Small intestine (tissue), 7 donors: Measurements from ENCODE around the gene ICOSLG. TPM values are rescaled to one million over a fixed set of nuclear protein-coding genes. Genes with fewer than 3 reads are reported as not detected.
A peak's percentile ranks its signal among the peaks of the same experiment; 100 is the strongest.
"Not testable (repeated sequence)": the region's sequence is repeated elsewhere in the genome, so short reads cannot be mapped to it uniquely, and the experiment has no call there.

ENCODE experiments used
- DNase-seq, 2 donors: peaks; one replicate each; pipeline versions ENCODE4 v3.0.0 to v3.0.0-alpha.2; 2013
- FAIRE-seq: peaks from 2 replicates; lab custom pipeline; 2012; peaks lifted over from hg19 to GRCh38; lab: Jason Lieb, UNC
- H3K27ac ChIP-seq, 3 donors: one replicate each; pipeline ENCODE4 v1.5.1; 2013; ENCODE audit warnings: low read length in 2 of 3, mild to moderate bottlenecking in 2 of 3, control low read depth in 1 of 3, inconsistent platforms in 1 of 3, low read depth in 1 of 3, moderate library complexity in 1 of 3
- H3K27me3 ChIP-seq, 3 donors: one replicate each; pipeline ENCODE4 v1.6.1; 2013; ENCODE audit warnings: low read length in 3 of 3, inconsistent platforms in 1 of 3; ENCODE audit not compliant: control insufficient read depth in 3 of 3, insufficient read depth in 3 of 3
- H3K36me3 ChIP-seq, 3 donors: one replicate each; pipeline ENCODE4 v1.6.1; 2013; ENCODE audit warnings: low read length in 3 of 3, inconsistent platforms in 1 of 3, low read depth in 1 of 3, mild to moderate bottlenecking in 1 of 3, moderate library complexity in 1 of 3; ENCODE audit not compliant: control insufficient read depth in 3 of 3, insufficient read depth in 2 of 3
- H3K4me1 ChIP-seq, 3 donors: one replicate each; pipeline ENCODE4 v1.6.1; 2013; ENCODE audit warnings: low read length in 2 of 3, inconsistent platforms in 1 of 3, low read depth in 1 of 3, mild to moderate bottlenecking in 1 of 3, moderate library complexity in 1 of 3; ENCODE audit not compliant: control insufficient read depth in 3 of 3, insufficient read depth in 2 of 3
- H3K4me3 ChIP-seq, 3 donors: one replicate each; pipeline ENCODE4 v1.5.1; 2013; ENCODE audit warnings: low read length in 3 of 3, control low read depth in 1 of 3, inconsistent platforms in 1 of 3, low read depth in 1 of 3, mild to moderate bottlenecking in 1 of 3, moderate library complexity in 1 of 3
- H3K9me3 ChIP-seq, 2 donors: one replicate each; pipeline ENCODE4 v1.6.1; 2013; ENCODE audit warnings: low read depth in 1 of 2, low read length in 1 of 2; ENCODE audit not compliant: control insufficient read depth in 2 of 2, insufficient read depth in 1 of 2
- WGBS, 3 donors: extraction: QIAGEN DNeasy Blood & Tissue Kit; methylation state at CpG; one replicate each; pipeline ENCODE4 v1.1.7; 2013; 5-methylcytosine and 5-hydroxymethylcytosine counted together
- polyA plus RNA-seq, 4 donors: library from polyadenylated mRNA; stranded (reverse) in 3 of 4; unstranded in 1 of 4; fragments of 200-250 nt in 3 of 4; fragments of 120-200 nt in 1 of 4; gene quantifications; one replicate each; pipeline versions ENCODE4 v1.2.1 to v1.2.3, GENCODE V29; 2013
- donor health status: healthy with polysubstance abuse.
- donor health status: control.
- donor health status: control.
- donor health status: Bipolar disorder and iron deficiency.
- donor health status: healthy.

ICOSLG gene
- polyA plus RNA-seq, 4 donors, result 0.89 to 3.3 (median 2.9) TPM

DNA sequence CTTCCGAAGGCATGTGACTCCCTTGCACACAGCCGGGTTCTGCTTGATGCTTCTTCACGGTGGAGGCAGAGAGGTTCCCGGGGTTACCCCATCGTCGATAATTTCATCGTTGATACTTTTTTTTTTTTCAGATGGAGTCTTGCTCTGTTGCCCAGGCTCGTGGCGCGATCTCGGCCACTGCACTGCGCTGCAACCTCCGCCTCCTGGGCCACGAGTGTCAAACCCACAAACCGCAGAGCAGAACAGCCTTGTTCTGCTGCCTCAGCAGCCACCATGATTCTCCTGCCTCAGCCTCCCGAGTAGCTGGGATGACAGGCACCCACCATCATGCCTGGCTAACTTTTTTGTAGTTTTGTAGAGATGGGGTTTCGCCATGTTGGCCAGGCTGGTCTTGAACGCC is 20.1 kb downstream of the ICOSLG start:
- DNase-seq, H3K27me3 ChIP-seq, H3K4me1 ChIP-seq, H3K9me3 ChIP-seq, FAIRE-seq, H3K27ac ChIP-seq, H3K36me3 ChIP-seq, H3K4me3 ChIP-seq: not testable (repeated sequence)
- WGBS, 3 donors, result no CpG with 5 or more reads among the region's 18 CpGs

DNA sequence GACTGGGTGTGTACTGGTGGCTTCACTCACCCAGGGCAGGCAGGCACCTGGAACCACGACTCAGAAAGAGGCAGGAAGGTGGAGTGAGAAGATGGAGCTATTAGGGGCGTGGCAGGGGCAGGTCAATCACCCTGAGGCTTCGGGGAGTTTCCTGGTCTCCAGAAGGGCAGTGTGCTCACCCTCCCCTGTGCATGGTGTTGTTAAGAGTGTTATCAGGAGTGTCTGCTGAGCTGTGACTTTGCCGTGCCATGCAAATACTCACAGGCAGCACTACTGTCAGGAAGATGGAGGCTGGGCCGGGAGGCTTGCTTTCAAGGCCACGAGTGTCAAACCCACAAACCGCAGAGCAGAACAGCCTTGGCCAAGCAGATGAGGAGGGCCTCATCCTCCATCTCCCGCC is 22.3 kb downstream of the ICOSLG start:
- DNase-seq, H3K27ac ChIP-seq, H3K4me1 ChIP-seq, H3K36me3 ChIP-seq, H3K27me3 ChIP-seq, FAIRE-seq, H3K4me3 ChIP-seq, H3K9me3 ChIP-seq: not testable (repeated sequence)
- WGBS, 3 donors, result no CpG with 5 or more reads among the region's 8 CpGs

DNA sequence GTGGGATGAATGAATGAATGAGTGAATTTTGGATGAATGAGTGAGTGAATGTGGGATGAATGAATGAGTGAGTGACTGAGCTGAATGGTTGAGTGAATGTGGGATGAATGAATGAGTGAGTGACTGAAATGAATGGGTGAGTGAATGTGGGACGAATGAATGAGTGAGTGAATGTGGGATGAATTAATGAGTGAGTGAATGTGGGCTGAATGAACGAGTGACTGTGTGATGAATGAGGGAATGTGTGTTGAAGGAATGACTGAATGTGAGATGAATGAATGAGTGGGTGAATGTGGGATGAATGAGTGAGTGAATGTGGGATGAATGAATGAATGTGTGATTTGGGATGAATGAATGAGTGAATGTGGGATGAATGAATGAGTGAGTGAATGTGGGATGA is 28.8 kb downstream of the ICOSLG start:
- not testable (repeated sequence) for H3K36me3 ChIP-seq, DNase-seq, H3K9me3 ChIP-seq, H3K27me3 ChIP-seq, FAIRE-seq, H3K4me1 ChIP-seq, H3K4me3 ChIP-seq, H3K27ac ChIP-seq
- WGBS, 3 donors, result 94% methylated on average over 2 of the region's 2 CpGs; no CpG with 5 or more reads in 2 of the 3 donors

DNA sequence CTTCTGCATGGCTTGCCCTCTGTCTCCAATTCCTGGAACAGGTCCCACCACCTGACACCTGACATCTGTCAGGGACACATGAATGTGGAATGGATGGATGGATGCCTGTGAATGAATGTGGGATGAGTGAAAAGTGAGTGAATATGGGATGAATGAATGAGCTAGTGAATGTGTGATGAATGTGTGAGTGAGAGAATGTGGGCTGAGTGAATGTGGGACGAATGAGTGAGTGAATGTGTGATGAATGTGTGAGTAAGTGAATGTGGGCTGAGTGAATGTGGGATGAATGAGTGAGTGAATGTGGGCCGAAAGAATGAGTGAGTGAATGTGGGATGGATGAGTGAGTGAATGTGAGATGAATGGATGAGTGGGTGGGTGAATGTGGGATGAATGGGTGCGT is 29.2 kb downstream of the ICOSLG start:
- not testable (repeated sequence) for H3K9me3 ChIP-seq, H3K27ac ChIP-seq, H3K4me1 ChIP-seq, FAIRE-seq, H3K4me3 ChIP-seq, DNase-seq, H3K27me3 ChIP-seq, H3K36me3 ChIP-seq
- 92% methylated on average over 1 of the region's 3 CpGs; no CpG with 5 or more reads in 2 of the 3 donors for WGBS, 3 donors

DNA sequence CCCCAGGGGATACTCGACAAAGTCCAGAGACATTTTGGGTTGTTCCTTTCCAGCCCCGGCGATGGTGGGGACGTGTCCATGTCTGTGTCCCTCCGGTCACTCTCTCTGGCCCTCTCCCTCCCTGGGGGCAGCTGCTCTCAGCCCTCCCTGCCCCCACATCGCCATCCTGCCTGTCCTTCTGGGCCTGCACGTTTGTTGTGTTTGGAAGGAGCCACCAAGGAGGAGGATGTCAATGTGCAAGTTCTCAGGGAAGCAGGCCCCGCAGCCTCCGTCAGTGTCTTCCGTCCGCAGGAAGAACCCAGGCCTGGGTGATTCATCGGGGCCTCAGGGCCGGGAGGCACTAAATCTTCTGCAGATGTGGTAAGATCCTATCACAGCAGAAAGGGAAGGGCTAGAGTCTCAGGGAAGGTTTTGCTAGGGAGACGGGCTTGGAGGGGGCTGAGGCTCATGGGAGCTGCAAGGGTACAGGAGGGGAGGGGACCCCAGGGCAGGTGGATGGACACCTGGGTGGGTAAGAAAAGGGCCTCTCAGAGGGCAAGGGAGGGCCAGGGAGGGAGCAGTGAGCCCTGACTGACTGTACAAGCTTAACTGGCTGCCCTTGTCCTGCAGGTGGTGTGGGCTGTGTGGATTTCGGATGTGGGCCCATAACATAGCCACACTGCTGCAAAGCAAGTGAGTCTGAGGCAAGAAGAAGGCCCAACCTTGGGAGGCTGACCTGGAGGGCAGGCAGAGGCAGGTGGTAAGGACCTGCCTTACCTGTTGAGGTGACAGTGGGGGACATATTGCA is 32.7 kb downstream of the ICOSLG start:
- not testable (repeated sequence) for FAIRE-seq

DNA sequence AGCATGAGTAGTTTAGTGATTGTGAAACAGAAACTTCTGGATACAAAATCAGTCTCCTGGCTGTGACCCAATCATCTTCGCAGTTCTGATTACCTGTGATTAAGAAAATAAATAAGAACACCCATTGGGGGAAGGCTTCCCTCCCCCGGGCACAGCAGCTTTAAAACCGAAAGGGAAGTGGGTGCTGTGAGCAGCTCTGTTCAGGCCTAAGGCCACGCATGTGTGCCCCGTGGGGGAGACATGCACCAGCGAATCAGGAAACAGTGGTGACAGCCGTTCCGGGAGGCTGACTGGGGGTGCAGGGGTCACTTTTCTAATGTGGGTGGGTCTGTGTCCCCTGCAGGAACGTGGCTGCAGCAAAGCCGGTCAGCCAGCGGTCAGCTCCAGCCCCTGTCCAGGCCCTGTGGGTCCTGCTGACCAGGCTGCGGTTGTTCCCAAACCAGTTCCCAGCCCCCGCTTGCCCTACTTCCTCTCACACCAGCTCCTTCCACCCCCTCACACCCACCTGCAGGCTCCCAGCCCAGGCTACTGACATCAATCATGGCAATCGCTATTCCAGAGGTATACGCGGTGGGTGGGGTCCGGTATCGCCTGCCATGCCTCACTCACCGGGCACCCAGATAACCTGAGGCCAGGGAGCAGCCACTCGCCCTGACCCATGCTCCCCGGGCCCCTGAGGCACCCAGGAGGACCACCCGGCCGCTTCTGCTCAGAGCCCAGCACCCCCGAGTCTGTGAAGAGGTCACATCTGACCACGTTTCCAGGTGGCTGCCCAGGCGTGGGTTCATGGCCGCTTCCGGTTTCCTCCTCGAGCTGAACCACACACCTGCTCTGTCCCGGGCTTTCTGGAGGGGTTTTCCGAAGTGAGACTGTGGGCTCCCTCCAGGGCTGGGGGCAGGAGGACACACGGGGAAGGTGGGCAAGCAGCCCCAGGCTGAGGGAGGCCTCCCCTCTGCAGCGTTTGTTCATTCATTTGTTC is 33.8 kb downstream of the ICOSLG start:
- DNase-seq, H3K36me3 ChIP-seq, H3K27me3 ChIP-seq, H3K9me3 ChIP-seq, H3K4me1 ChIP-seq, H3K4me3 ChIP-seq, FAIRE-seq, H3K27ac ChIP-seq: not testable (repeated sequence)
- WGBS, 3 donors, result no CpG with 5 or more reads among the region's 33 CpGs

More for the DNA sequence above, 32.7 kb downstream of the ICOSLG start:
- not testable (repeated sequence) for DNase-seq, H3K27me3 ChIP-seq, H3K9me3 ChIP-seq, H3K36me3 ChIP-seq, H3K4me1 ChIP-seq, H3K4me3 ChIP-seq
- H3K27ac ChIP-seq, result peak overlapping the region in 1 of 3 donors; percentile 38
- 73 to 100% (median 91%) methylated on average over 1 to 4 of the region's 15 CpGs for WGBS, 3 donors

DNA sequence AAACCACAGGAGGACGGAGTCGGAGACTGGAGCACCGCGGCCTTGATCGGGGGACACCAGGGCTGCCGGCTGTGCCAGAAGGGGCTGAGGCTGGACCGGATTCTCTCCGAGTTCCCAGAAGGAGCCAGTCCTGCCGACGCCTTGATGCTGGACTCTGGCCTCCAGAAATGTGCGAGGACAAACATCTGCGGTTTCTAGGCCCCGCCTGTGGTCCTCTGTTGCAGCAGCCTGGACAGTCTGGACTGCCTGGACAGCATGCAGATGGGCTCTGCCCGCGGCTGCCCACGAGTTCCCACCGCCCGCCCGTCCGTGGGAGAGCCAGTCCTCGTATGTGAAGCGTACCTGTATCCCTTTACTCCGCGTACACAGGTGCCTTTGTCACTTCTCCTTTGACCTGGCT is 34.6 kb downstream of the ICOSLG start:
- not testable (repeated sequence) for H3K27ac ChIP-seq, FAIRE-seq, DNase-seq, H3K27me3 ChIP-seq, H3K36me3 ChIP-seq, H3K4me3 ChIP-seq, H3K9me3 ChIP-seq, H3K4me1 ChIP-seq
- WGBS, 3 donors, result no CpG with 5 or more reads among the region's 24 CpGs

DNA sequence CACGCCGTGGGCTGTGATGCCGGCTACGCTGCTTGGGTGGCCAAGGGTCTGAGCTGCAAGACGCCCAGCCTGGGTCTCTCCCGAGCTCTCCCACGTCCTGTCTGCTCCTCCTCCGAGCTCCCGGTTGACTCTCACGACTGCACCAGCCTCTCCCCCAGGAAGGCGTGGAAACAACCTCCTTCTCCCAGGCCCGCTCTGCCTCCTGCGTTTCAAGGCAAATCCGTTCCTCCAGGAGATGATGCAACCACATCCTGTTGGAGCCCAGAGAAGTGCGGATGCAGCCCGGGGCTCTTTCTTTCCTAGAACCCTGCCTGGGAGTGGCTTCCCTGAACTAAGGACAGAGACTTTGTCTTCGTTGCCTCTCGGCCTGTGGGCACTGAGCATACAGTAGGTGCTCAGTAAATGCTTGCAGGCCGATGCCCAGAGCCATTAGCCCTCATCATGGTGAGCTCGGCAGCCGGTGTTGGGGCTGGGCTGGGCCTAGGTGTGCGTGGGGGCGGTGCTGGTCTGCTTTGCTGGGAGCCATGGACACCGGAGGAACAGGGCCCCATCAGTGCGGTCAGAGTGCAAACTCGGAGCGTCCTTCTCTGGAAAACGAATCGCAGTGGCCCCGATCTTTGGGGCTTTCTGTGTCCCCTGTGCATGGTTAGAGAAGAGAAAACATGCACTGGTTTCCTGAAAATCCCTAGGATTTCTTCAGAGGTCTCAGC is 38.0 kb downstream of the ICOSLG start:
- H3K36me3 ChIP-seq, H3K27ac ChIP-seq, H3K4me1 ChIP-seq, DNase-seq, H3K9me3 ChIP-seq, FAIRE-seq, H3K4me3 ChIP-seq, H3K27me3 ChIP-seq: not testable (repeated sequence)
- no CpG with 5 or more reads among the region's 30 CpGs for WGBS, 3 donors
